PC-9 (cell line): ENCODE results near the gene TMEM252. TPM values are rescaled to one million over a fixed set of nuclear protein-coding genes. Genes with fewer than 3 reads are reported as not detected.

Experiments
- BruUV-seq: library from RNA; stranded (reverse); fragments of 400-500 nt; replicated peaks from 2 replicates; lab custom pipeline; 2021; lab: Mats Ljungman, UMichigan
- CTCF ChIA-PET: fragments of 300-600 bp; sonication (Branson Sonifier 250); formaldehyde crosslinking; loops from one replicate; lab custom pipeline; 2022; ENCODE audit warnings: antibody characterized with exemption; lab: Charles Lee
- POLR2A ChIA-PET: fragments of 300-600 bp; sonication (Branson Sonifier 250); formaldehyde crosslinking; loops from one replicate; lab custom pipeline; 2022; ENCODE audit warnings: antibody characterized with exemption; ENCODE audit not compliant: unreplicated experiment; lab: Charles Lee
- DNase-seq, 2 experiments: peaks; one replicate each; pipeline versions ENCODE4 v3.0.0 to v3.0.0-alpha.2; 2015 to 2022; ENCODE audit warnings: mixed read lengths in 1 of 2
- H2AFZ ChIP-seq: fragments of 200-600 bp; sonication (generic); 2 replicates; pipeline ENCODE4 v1.8.1; 2017; ENCODE audit warnings: antibody characterized with exemption
- H3F3A ChIP-seq: fragments of 200-600 bp; sonication (generic); 2 replicates; pipeline ENCODE4 v1.8.1; 2017; ENCODE audit warnings: antibody characterized with exemption, mild to moderate bottlenecking, low read depth; ENCODE audit not compliant: insufficient read depth
- H3K27ac ChIP-seq: fragments of 200-600 bp; sonication (generic); 2 replicates; pipeline ENCODE4 v1.6.1; 2016; ENCODE audit warnings: mixed run types
- H3K27me3 ChIP-seq: fragments of 200-600 bp; sonication (generic); 2 replicates; pipeline ENCODE4 v1.6.1; 2016; ENCODE audit warnings: low read depth, mixed run types; ENCODE audit not compliant: insufficient read depth
- H3K36me3 ChIP-seq: fragments of 200-600 bp; sonication (generic); 2 replicates; pipeline ENCODE4 v1.6.1; 2016; ENCODE audit warnings: low read depth, mixed run types
- H3K4me1 ChIP-seq: fragments of 200-600 bp; sonication (generic); replicated peaks from 2 replicates; pipeline ENCODE4 v1.6.1; 2016; ENCODE audit warnings: mixed run types; ENCODE audit not compliant: insufficient read depth
- H3K4me2 ChIP-seq: fragments of 200-600 bp; sonication (generic); 2 replicates; pipeline ENCODE4 v1.6.1; 2017; ENCODE audit warnings: mixed run types
- H3K4me3 ChIP-seq: fragments of 200-600 bp; sonication (generic); 2 replicates; pipeline ENCODE4 v1.6.1; 2016; ENCODE audit warnings: mixed run types
- H3K79me2 ChIP-seq: fragments of 200-600 bp; sonication (generic); 2 replicates; pipeline ENCODE4 v1.6.1; 2017; ENCODE audit warnings: low read depth, mixed run types
- H3K9me2 ChIP-seq: fragments of 200-600 bp; sonication (generic); 2 replicates; pipeline ENCODE4 v1.8.1; 2017; ENCODE audit warnings: mild to moderate bottlenecking; ENCODE audit not compliant: insufficient read depth
- H3K9me3 ChIP-seq: fragments of 200-600 bp; sonication (generic); 2 replicates; pipeline ENCODE4 v1.8.1; 2016; ENCODE audit warnings: low read depth; ENCODE audit not compliant: insufficient read depth
- H4K20me1 ChIP-seq: fragments of 200-600 bp; sonication (generic); 2 replicates; pipeline ENCODE4 v1.8.1; 2017; ENCODE audit not compliant: insufficient read depth
- EZH2 ChIP-seq: fragments of 200-600 bp; sonication (generic); IDR thresholded peaks from 2 replicates; pipeline ENCODE4 v1.8.0; 2017; ENCODE audit warnings: antibody characterized with exemption, low read depth
- intact Hi-C: fragments of 100-400 bp; cut with micrococcal nuclease; formaldehyde crosslinking; loops from one replicate; pipeline ENCODE4 v1.10.0; 2022; ENCODE audit not compliant: unreplicated experiment
- total RNA-seq: library from RNA; stranded (reverse); gene quantifications from 2 replicates; pipeline ENCODE4 v1.2.3, GENCODE V29; 2021
- TF ChIP-seq, protein P1 (sequence below): fragments of 200-600 bp; sonication (generic); conservative IDR thresholded peaks from 2 replicates; pipeline ENCODE4 v1.6.1; 2017; ENCODE audit warnings: mixed run types, antibody characterized with exemption, mild to moderate bottlenecking, moderate library complexity

Gene TMEM252
- total RNA-seq, 1 experiment from 2014 or later = not detected

DNA sequence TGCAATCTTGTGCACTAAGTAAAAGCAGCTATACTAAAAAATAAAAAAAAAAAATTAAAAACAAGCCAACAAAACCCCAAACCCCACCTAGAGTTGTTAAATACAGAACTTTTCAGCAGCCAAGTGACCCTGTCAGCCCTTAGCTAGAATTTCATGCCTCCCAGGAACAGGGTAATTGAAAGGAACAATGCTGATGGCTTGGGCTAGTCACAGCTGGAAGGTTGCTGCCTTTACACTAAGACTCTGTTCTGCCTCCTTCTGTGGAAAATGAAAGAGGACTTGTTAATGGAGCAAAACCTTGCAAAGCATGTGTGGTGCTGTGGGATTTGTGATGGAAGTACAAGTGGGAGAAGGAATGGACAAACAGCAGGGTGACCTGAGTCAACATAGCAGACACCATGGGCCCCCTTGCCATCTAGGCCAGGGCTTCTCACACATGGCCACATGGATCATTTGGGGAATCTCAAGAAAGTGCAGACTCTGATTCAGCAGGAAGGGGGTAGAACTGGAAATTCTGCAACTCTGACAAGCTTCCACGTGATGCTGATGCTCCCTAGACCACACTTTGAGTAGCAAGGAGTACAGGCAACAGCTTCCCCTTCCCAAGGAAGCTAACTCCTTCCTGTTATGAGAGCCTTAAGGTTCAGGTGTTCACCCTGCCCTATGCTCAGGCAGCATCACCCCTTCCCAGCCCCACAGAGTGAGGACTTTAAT is 14.9 kb upstream of the TMEM252 start:
- CTCF ChIA-PET = no interaction called here
- DNase-seq = no peak
- no TSS peak for BruUV-seq
- H3K36me3 ChIP-seq = no peaks in the 10 kb centered on the region
- intact Hi-C loops = no loop called here
- no peaks in the 10 kb centered on the region for H3K4me1 ChIP-seq
- POLR2A ChIA-PET = no interaction called here
- 0 out of 2 replicates have a peak, but pooled peaks cover 3% of the 10 kb centered on the region for H3K27me3 ChIP-seq
- H3K9me3 ChIP-seq = no peaks in the 10 kb centered on the region
- no peaks in the 10 kb centered on the region for H3F3A ChIP-seq
- H3K9me2 ChIP-seq = no peaks in the 10 kb centered on the region
- no peak overlapping the region for H3K27ac ChIP-seq
- no peaks in the 10 kb centered on the region for H3K79me2 ChIP-seq
- H2AFZ ChIP-seq = no peak overlapping the region
- no peaks in the 10 kb centered on the region for H4K20me1 ChIP-seq
- no peak overlapping the region for H3K4me2 ChIP-seq
- TF ChIP-seq, protein P1, sequence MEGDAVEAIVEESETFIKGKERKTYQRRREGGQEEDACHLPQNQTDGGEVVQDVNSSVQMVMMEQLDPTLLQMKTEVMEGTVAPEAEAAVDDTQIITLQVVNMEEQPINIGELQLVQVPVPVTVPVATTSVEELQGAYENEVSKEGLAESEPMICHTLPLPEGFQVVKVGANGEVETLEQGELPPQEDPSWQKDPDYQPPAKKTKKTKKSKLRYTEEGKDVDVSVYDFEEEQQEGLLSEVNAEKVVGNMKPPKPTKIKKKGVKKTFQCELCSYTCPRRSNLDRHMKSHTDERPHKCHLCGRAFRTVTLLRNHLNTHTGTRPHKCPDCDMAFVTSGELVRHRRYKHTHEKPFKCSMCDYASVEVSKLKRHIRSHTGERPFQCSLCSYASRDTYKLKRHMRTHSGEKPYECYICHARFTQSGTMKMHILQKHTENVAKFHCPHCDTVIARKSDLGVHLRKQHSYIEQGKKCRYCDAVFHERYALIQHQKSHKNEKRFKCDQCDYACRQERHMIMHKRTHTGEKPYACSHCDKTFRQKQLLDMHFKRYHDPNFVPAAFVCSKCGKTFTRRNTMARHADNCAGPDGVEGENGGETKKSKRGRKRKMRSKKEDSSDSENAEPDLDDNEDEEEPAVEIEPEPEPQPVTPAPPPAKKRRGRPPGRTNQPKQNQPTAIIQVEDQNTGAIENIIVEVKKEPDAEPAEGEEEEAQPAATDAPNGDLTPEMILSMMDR = no peak
- no peak for TF ChIP-seq EZH2
- H3K4me3 ChIP-seq = no peak overlapping the region

DNA sequence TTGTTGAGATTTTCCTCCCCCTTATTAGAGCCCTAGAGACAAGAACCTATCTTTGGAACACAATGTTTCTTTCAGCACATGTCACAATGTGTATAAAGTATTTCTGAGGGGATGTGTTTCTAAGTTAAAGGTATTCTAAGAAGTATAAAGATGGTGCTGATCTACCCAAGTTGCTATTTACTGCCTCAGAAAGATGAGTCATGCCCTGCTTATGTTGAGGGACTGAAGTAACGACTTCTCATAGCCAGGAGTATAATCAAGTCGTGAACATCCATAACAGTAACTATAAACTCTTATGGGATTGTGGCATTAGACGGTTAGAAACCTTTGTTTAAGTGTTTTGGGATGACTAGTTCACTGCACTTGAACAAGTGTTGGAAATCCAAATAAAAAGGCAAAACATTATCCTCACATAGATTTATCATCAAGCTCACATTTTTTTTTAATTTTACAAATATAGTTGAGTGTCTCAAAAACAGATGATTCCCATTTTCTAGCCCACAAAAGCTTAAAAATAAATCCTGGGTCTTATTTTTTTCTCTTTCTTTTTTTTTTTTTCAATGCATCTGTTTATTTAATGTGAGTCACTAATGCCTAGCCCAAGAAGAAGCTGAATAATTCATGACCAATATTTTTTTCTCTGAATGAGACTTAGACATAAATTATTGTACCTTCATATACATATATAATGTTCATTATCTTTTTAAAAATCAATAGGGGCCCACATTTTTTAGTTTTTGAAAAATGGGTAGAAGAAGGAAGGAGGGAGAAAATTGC is 12.2 kb upstream of the TMEM252 start:
- no peak overlapping the region for H2AFZ ChIP-seq
- no peak overlapping the region for H3K27ac ChIP-seq
- intact Hi-C loops = no loop called here
- POLR2A ChIA-PET = no interaction called here
- peak in 1 of 2 experiments; percentile 37 for DNase-seq
- H3K9me3 ChIP-seq = no peaks in the 10 kb centered on the region
- TF ChIP-seq, protein P1 = no peak
- no peak for TF ChIP-seq EZH2
- BruUV-seq = no TSS peak
- no peaks in the 10 kb centered on the region for H3F3A ChIP-seq
- CTCF ChIA-PET = no interaction called here
- no peaks in the 10 kb centered on the region for H3K4me1 ChIP-seq
- no peak overlapping the region for H3K4me2 ChIP-seq
- H3K4me3 ChIP-seq = no peak overlapping the region
- H4K20me1 ChIP-seq = no peaks in the 10 kb centered on the region
- H3K9me2 ChIP-seq = no peaks in the 10 kb centered on the region
- 0 out of 2 replicates have a peak, but pooled peaks cover 7% of the 10 kb centered on the region for H3K27me3 ChIP-seq
- H3K36me3 ChIP-seq = no peaks in the 10 kb centered on the region
- no peaks in the 10 kb centered on the region for H3K79me2 ChIP-seq

DNA sequence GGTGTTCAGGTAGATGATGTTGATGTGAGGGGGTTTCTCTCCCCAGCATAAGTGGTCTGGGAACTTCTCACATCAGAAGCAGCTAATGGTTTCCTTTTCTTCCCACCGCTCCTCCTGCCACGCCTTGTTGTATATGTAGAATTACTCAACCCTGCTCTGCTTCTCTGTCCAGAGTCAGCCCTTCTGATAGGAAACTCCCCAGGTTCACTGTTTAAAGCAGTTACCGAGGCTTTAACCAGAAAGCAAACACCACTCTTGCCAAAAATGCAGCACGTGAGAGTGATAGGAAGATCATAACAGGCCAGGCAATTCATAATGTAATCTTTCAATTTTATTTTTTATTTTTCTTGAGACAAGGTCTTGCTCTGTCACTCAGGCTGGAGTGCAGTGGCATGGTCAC is 10.5 kb upstream of the TMEM252 start:
- Histone ChIP-seq H4K20me1 (no peaks in the 10 kb centered on the region), H3K4me1 (no peaks in the 10 kb centered on the region), H3F3A (no peaks in the 10 kb centered on the region), H3K9me3 (no peaks in the 10 kb centered on the region), H3K79me2 (no peaks in the 10 kb centered on the region), H3K27ac (no peak overlapping the region), H3K36me3 (no peaks in the 10 kb centered on the region), H3K4me2 (no peak overlapping the region), H3K27me3 (0 out of 2 replicates have a peak, but pooled peaks cover 5% of the 10 kb centered on the region), H2AFZ (no peak overlapping the region), H3K4me3 (no peak overlapping the region), H3K9me2 (no peaks in the 10 kb centered on the region)
- DNase-seq = no peak
- intact Hi-C loops = no loop called here
- no TSS peak for BruUV-seq
- ChIA-PET POLR2A (no interaction called here), CTCF (no interaction called here)
- no peak for TF ChIP-seq EZH2
- TF ChIP-seq, protein P1 = no peak
